Suprapubic skin (tissue), 4 donors: ENCODE results near the gene TMEM98. TPM values are rescaled to one million over a fixed set of nuclear protein-coding genes. Genes with fewer than 3 reads are reported as not detected.
A peak's percentile ranks its signal among the peaks of the same experiment; 100 is the strongest.

Experiments used
- DNase-seq, 2 donors: peaks; one replicate each; pipeline ENCODE4 v3.0.0-alpha.2; 2019; ENCODE audit warnings: low spot score in 2 of 2
- H3K27ac ChIP-seq: fragments of 200-600 bp; sonication (generic); one replicate; pipeline ENCODE4 v1.5.1; 2019
- H3K27me3 ChIP-seq: fragments of 200-600 bp; sonication (generic); one replicate; pipeline ENCODE4 v1.5.1; 2019
- H3K36me3 ChIP-seq: fragments of 200-600 bp; sonication (generic); one replicate; pipeline ENCODE4 v1.5.1; 2019
- H3K4me1 ChIP-seq: fragments of 200-600 bp; sonication (generic); one replicate; pipeline ENCODE4 v1.5.1; 2019
- H3K4me3 ChIP-seq: fragments of 200-600 bp; sonication (generic); one replicate; pipeline ENCODE4 v1.5.1; 2019; ENCODE audit warnings: mild to moderate bottlenecking
- H3K9me3 ChIP-seq: fragments of 200-600 bp; sonication (generic); one replicate; pipeline ENCODE4 v1.5.1; 2019
- CTCF ChIP-seq, 2 donors: fragments of 200-600 bp in 1 of 2; fragments of 450-650 bp in 1 of 2; sonication (generic) in 1 of 2; IDR thresholded peaks; one replicate each; pipeline ENCODE4 v1.5.1; 2016 to 2019; ENCODE audit warnings: antibody characterized with exemption in 2 of 2, mild to moderate bottlenecking in 1 of 2, moderate library complexity in 1 of 2
- EP300 ChIP-seq: sonication (generic); formaldehyde crosslinking; IDR thresholded peaks from one replicate; pipeline ENCODE4 v1.6.1; 2017; ENCODE audit warnings: antibody characterized with exemption
- POLR2A ChIP-seq, 2 donors: fragments of 450-650 bp; IDR thresholded peaks; one replicate each; pipeline ENCODE4 v1.6.1; 2017; ENCODE audit warnings: antibody characterized with exemption in 2 of 2, mild to moderate bottlenecking in 2 of 2, moderate library complexity in 2 of 2
- POLR2AphosphoS5 ChIP-seq, 3 donors: sonication (generic); formaldehyde crosslinking; IDR thresholded peaks; one replicate each; pipeline ENCODE4 v1.6.1; 2017; ENCODE audit warnings: antibody characterized with exemption in 3 of 3
- WGBS: methylation state at CpG from one replicate; pipeline ENCODE4 v1.1.5; 2018; 5-methylcytosine and 5-hydroxymethylcytosine counted together
- total RNA-seq, 4 donors: library from RNA; depleted of rRNA; stranded (reverse); fragments of >200 nt; gene quantifications; one replicate each; pipeline ENCODE4 v1.1.0, GENCODE V29; 2016

Gene TMEM98
- total RNA-seq, 4 donors from 2014 or later = 17.7 to 31.3 (median 30.3) TPM

- H3K27me3 ChIP-seq = no peaks in the 10 kb centered on the region
- no peaks in the 10 kb centered on the region for H3K36me3 ChIP-seq
- H3K9me3 ChIP-seq = no peaks in the 10 kb centered on the region
- no peak for DNase-seq
- TF ChIP-seq CTCF (IDR thresholded peaks at IDR 0.05) = no peak
- TF ChIP-seq POLR2A (IDR thresholded peaks at IDR 0.05) = no peak
- TF ChIP-seq POLR2AphosphoS5 (IDR thresholded peaks at IDR 0.05) = no peak
- no peak for TF ChIP-seq EP300
- H3K4me1 ChIP-seq = peaks cover 12% of the 10 kb centered on the region
- 76% methylated on average over 2 of the region's 2 CpGs for WGBS
- H3K27ac ChIP-seq = no peak overlapping the region
- no peak overlapping the region for H3K4me3 ChIP-seq
These were observed 28.5 kb upstream of the TMEM98 start for GRCh38 chr17:32899236-32900013.

- no peak overlapping the region for H3K4me3 ChIP-seq
- no peak overlapping the region for H3K27ac ChIP-seq
- no peaks in the 10 kb centered on the region for H3K9me3 ChIP-seq
- DNase-seq = no peak
- 96% methylated on average over 4 of the region's 4 CpGs for whole genome bisulfite sequencing
- no peak for TF ChIP-seq CTCF (IDR thresholded peaks at IDR 0.05)
- TF ChIP-seq POLR2AphosphoS5 (IDR thresholded peaks at IDR 0.05) = no peak
- TF ChIP-seq POLR2A (IDR thresholded peaks at IDR 0.05) = no peak
- no peak for TF ChIP-seq EP300
- no peaks in the 10 kb centered on the region for H3K36me3 ChIP-seq
- peaks cover 9% of the 10 kb centered on the region for H3K4me1 ChIP-seq
- H3K27me3 ChIP-seq = no peaks in the 10 kb centered on the region
These were observed 26.2 kb upstream of the TMEM98 start for GRCh38 chr17:32901743-32902142.

- Histone ChIP-seq H3K27me3 (no peaks in the 10 kb centered on the region), H3K4me1 (no peaks in the 10 kb centered on the region), H3K9me3 (no peaks in the 10 kb centered on the region), H3K36me3 (no peaks in the 10 kb centered on the region), H3K4me3 (no peak overlapping the region), H3K27ac (no peak overlapping the region)
- WGBS = 78% methylated on average over 5 of the region's 5 CpGs
- TF ChIP-seq CTCF (IDR thresholded peaks at IDR 0.05) (no peak), POLR2A (IDR thresholded peaks at IDR 0.05) (no peak), POLR2AphosphoS5 (IDR thresholded peaks at IDR 0.05) (no peak)
- DNase-seq = no peak
These were observed 23.9 kb upstream of the TMEM98 start for GRCh38 chr17:32903774-32904673.

- no peak overlapping the region for H3K27ac ChIP-seq
- TF ChIP-seq POLR2AphosphoS5 (IDR thresholded peaks at IDR 0.05) = no peak
- H3K4me1 ChIP-seq = no peaks in the 10 kb centered on the region
- WGBS = 56% methylated on average over 3 of the region's 3 CpGs
- H3K4me3 ChIP-seq = no peak overlapping the region
- no peaks in the 10 kb centered on the region for H3K27me3 ChIP-seq
- no peaks in the 10 kb centered on the region for H3K36me3 ChIP-seq
- no peaks in the 10 kb centered on the region for H3K9me3 ChIP-seq
- no peak for DNase-seq
These were observed 23.1 kb upstream of the TMEM98 start for GRCh38 chr17:32904891-32905290.

- 73% methylated on average over 6 of the region's 6 CpGs for WGBS
- no peak for TF ChIP-seq POLR2AphosphoS5 (IDR thresholded peaks at IDR 0.05)
- no peak for TF ChIP-seq POLR2A (IDR thresholded peaks at IDR 0.05)
These were observed 20.4 kb upstream of the TMEM98 start for GRCh38 chr17:32907583-32907982.

GRCh38 chr17:32909787-32910369 is 18.1 kb upstream of the TMEM98 start:
- no peaks in the 10 kb centered on the region for H3K27me3 ChIP-seq
- H3K9me3 ChIP-seq = no peaks in the 10 kb centered on the region
- no peak overlapping the region for H3K27ac ChIP-seq
- TF ChIP-seq POLR2AphosphoS5 (IDR thresholded peaks at IDR 0.05) (no peak), EP300 (no peak), POLR2A (IDR thresholded peaks at IDR 0.05) (no peak), CTCF (IDR thresholded peaks at IDR 0.05) (peak; percentile 55 to 81)
- H3K4me1 ChIP-seq = peaks cover 11% of the 10 kb centered on the region
- DNase-seq = peak in 1 of 2 donors; percentile 74
- H3K36me3 ChIP-seq = no peaks in the 10 kb centered on the region
- WGBS = 22% methylated on average over 4 of the region's 4 CpGs
- H3K4me3 ChIP-seq = no peak overlapping the region

More at GRCh38 chr17:32907583-32907982, 20.4 kb upstream of the TMEM98 start:
- Histone ChIP-seq H3K9me3 (no peaks in the 10 kb centered on the region), H3K27me3 (no peaks in the 10 kb centered on the region), H3K4me1 (peaks cover 8% of the 10 kb centered on the region), H3K27ac (no peak overlapping the region), H3K4me3 (no peak overlapping the region), H3K36me3 (no peaks in the 10 kb centered on the region)
- no peak for DNase-seq
